ENCODE data around the gene RPIA. TPM values are rescaled to one million over a fixed set of nuclear protein-coding genes. Genes with fewer than 3 reads are reported as not detected.

The RPIA gene
- total RNA-seq, 2 donors from 2014 or later, result 8.2 to 12.2 TPM

GRCh38 chr2:88656690-88657089 is 34.8 kb upstream of the RPIA start:
- DNase-seq (ENCODE audit: low spot score), result no peak
- TF ChIP-seq CTCF (IDR thresholded peaks at IDR 0.05), result no peak
- no peak for TF ChIP-seq POLR2A (IDR thresholded peaks at IDR 0.05)
- no peak for TF ChIP-seq POLR2AphosphoS5 (IDR thresholded peaks at IDR 0.05)
- Histone ChIP-seq H3K27ac (no peak overlapping the region), H3K4me3 (no peak overlapping the region), H3K9me3 (no peaks in the 10 kb centered on the region), H3K27me3 (replicated peaks; ENCODE audit: insufficient read depth) (no peaks in the 10 kb centered on the region), H3K36me3 (no peaks in the 10 kb centered on the region), H3K4me1 (replicated peaks) (no peaks in the 10 kb centered on the region)
- intact Hi-C loops (cut with DNase I), result no loop called here
- 86% methylated on average over 3 of the region's 3 CpGs for WGBS

- intact Hi-C loops (cut with DNase I), result no loop called here
- DNase-seq (ENCODE audit: low spot score), result no peak
- no peak overlapping the region for H3K4me3 ChIP-seq
- H3K4me1 ChIP-seq (replicated peaks), result no peaks in the 10 kb centered on the region
- TF ChIP-seq POLR2AphosphoS5 (IDR thresholded peaks at IDR 0.05) (no peak), CTCF (IDR thresholded peaks at IDR 0.05) (no peak), POLR2A (IDR thresholded peaks at IDR 0.05) (no peak)
- H3K9me3 ChIP-seq, result no peaks in the 10 kb centered on the region
- 94% methylated on average over 2 of the region's 2 CpGs for WGBS
- no peaks in the 10 kb centered on the region for H3K36me3 ChIP-seq
- H3K27ac ChIP-seq, result no peak overlapping the region
- H3K27me3 ChIP-seq (replicated peaks; ENCODE audit: insufficient read depth), result no peaks in the 10 kb centered on the region
Measured at GRCh38 chr2:88657131-88657530, 34.3 kb upstream of the RPIA start.

- DNase-seq (ENCODE audit: low spot score), result no peak
- TF ChIP-seq CTCF (IDR thresholded peaks at IDR 0.05) (no peak), POLR2A (IDR thresholded peaks at IDR 0.05) (no peak), POLR2AphosphoS5 (IDR thresholded peaks at IDR 0.05) (no peak)
- 67% methylated on average over 3 of the region's 3 CpGs for WGBS
- H3K4me1 ChIP-seq (replicated peaks), result no peaks in the 10 kb centered on the region
- no peaks in the 10 kb centered on the region for H3K27me3 ChIP-seq (replicated peaks; ENCODE audit: insufficient read depth)
- no peak overlapping the region for H3K4me3 ChIP-seq
- H3K27ac ChIP-seq, result no peak overlapping the region
- H3K9me3 ChIP-seq, result no peaks in the 10 kb centered on the region
- intact Hi-C loops (cut with DNase I), result no loop called here
- no peaks in the 10 kb centered on the region for H3K36me3 ChIP-seq
Measured at GRCh38 chr2:88658326-88658725, 33.1 kb upstream of the RPIA start.

GRCh38 chr2:88658881-88659537 is 32.5 kb upstream of the RPIA start:
- Histone ChIP-seq H3K36me3 (no peaks in the 10 kb centered on the region), H3K27ac (peak overlapping the region; percentile 37 to 55), H3K4me1 (replicated peaks) (no peaks in the 10 kb centered on the region), H3K27me3 (replicated peaks; ENCODE audit: insufficient read depth) (no peaks in the 10 kb centered on the region), H3K4me3 (no peak overlapping the region), H3K9me3 (no peaks in the 10 kb centered on the region)
- no peak for TF ChIP-seq CTCF (IDR thresholded peaks at IDR 0.05)
- TF ChIP-seq POLR2A (IDR thresholded peaks at IDR 0.05), result no peak
- TF ChIP-seq POLR2AphosphoS5 (IDR thresholded peaks at IDR 0.05), result no peak
- 85% methylated on average over 4 of the region's 4 CpGs for WGBS
- DNase-seq (ENCODE audit: low spot score), result no peak
- intact Hi-C loops (cut with DNase I), result no loop called here

GRCh38 chr2:88659538-88659915 is 31.9 kb upstream of the RPIA start:
- intact Hi-C loops (cut with DNase I), result no loop called here
- Histone ChIP-seq H3K27me3 (replicated peaks; ENCODE audit: insufficient read depth) (no peaks in the 10 kb centered on the region), H3K36me3 (no peaks in the 10 kb centered on the region), H3K27ac (peak overlapping the region; percentile 37 to 55), H3K4me3 (no peak overlapping the region), H3K9me3 (no peaks in the 10 kb centered on the region), H3K4me1 (replicated peaks) (no peaks in the 10 kb centered on the region)
- WGBS, result 29% methylated on average over 4 of the region's 4 CpGs
- TF ChIP-seq POLR2A (IDR thresholded peaks at IDR 0.05) (no peak), POLR2AphosphoS5 (IDR thresholded peaks at IDR 0.05) (peak; percentile 32)
- peak; percentile 10 for DNase-seq (ENCODE audit: low spot score)
